Gastroesophageal sphincter (tissue), 4 donors: ENCODE measurements around the gene CDKN2AIP. TPM values are rescaled to one million over a fixed set of nuclear protein-coding genes. Genes with fewer than 3 reads are reported as not detected.

Experiments
- ATAC-seq: fragments of 150-250 bp; one replicate; pipeline ENCODE4 v1.9.1; 2016; ENCODE audit warnings: mild to moderate bottlenecking, moderate library complexity
- H3K27ac ChIP-seq, 4 donors: fragments of 200-600 bp; sonication (generic) in 3 of 4; 1 replicate in 3 of 4; 2 replicates in 1 of 4; pipeline ENCODE4 v1.5.1; 2016 to 2019
- H3K27me3 ChIP-seq: fragments of 200-600 bp; sonication (generic); one replicate; pipeline ENCODE4 v1.5.1; 2019
- H3K36me3 ChIP-seq, 2 donors: fragments of 200-600 bp; sonication (generic); one replicate each; pipeline ENCODE4 v1.5.1; 2019; ENCODE audit warnings: control low read depth in 1 of 2
- H3K4me1 ChIP-seq, 3 donors: fragments of 200-600 bp; sonication (generic); 1 replicate in 2 of 3; 2 replicates in 1 of 3; pipeline ENCODE4 v1.5.1; 2016 to 2019; ENCODE audit warnings: control low read depth in 2 of 3
- H3K4me3 ChIP-seq, 2 donors: fragments of 200-600 bp; sonication (generic); one replicate each; pipeline ENCODE4 v1.5.1; 2019; ENCODE audit warnings: mild to moderate bottlenecking in 1 of 2, moderate library complexity in 1 of 2
- H3K9me3 ChIP-seq, 3 donors: fragments of 200-600 bp; sonication (generic); one replicate each; pipeline ENCODE4 v1.5.1; 2017 to 2019; ENCODE audit warnings: control low read depth in 2 of 3
- CTCF ChIP-seq, 4 experiments: fragments of 200-600 bp in 2 of 4; fragments of 450-650 bp in 2 of 4; sonication (generic) in 1 of 4; IDR thresholded peaks; one replicate each; pipeline ENCODE4 v1.5.1; 2017 to 2019; ENCODE audit warnings: antibody characterized with exemption in 4 of 4, mild to moderate bottlenecking in 2 of 4, moderate library complexity in 2 of 4
- EP300 ChIP-seq: sonication (generic); formaldehyde crosslinking; IDR thresholded peaks from one replicate; pipeline ENCODE4 v1.6.1; 2017; ENCODE audit warnings: antibody characterized with exemption, mild to moderate bottlenecking
- POLR2A ChIP-seq, 2 donors: fragments of 450-650 bp; IDR thresholded peaks; one replicate each; pipeline ENCODE4 v1.6.1; 2017; ENCODE audit warnings: antibody characterized with exemption in 2 of 2, mild to moderate bottlenecking in 2 of 2, moderate library complexity in 1 of 2
- POLR2AphosphoS5 ChIP-seq: sonication (generic); formaldehyde crosslinking; IDR thresholded peaks from one replicate; pipeline ENCODE4 v1.6.1; 2017; ENCODE audit warnings: antibody characterized with exemption
- WGBS, 2 donors: methylation state at CpG; one replicate each; pipeline ENCODE4 v1.1.5; 2018; ENCODE audit warnings: low coverage in 1 of 2; 5-methylcytosine and 5-hydroxymethylcytosine counted together
- total RNA-seq, 4 donors: library from RNA; depleted of rRNA; stranded (reverse); fragments of >200 nt; gene quantifications; one replicate each; pipeline ENCODE4 v1.1.0, GENCODE V29; 2016

CDKN2AIP gene
- total RNA-seq, 4 donors from 2014 or later, result 25.5 to 31.6 (median 28.9) TPM

GRCh38 chr4:183424109-183424744, 20.2 kb upstream of the CDKN2AIP start:
- no peak for TF ChIP-seq CTCF (IDR thresholded peaks at IDR 0.05)
- no peak for TF ChIP-seq POLR2A (IDR thresholded peaks at IDR 0.05)
- no peak for TF ChIP-seq POLR2AphosphoS5
- no peak for TF ChIP-seq EP300
- Histone ChIP-seq H3K4me3 (no peak overlapping the region), H3K27ac (no peak overlapping the region), H3K4me1 (no peaks in the 10 kb centered on the region), H3K9me3 (no peaks in the 10 kb centered on the region), H3K36me3 (no peaks in the 10 kb centered on the region), H3K27me3 (no peaks in the 10 kb centered on the region)
- no peak for ATAC-seq
- 79 to 92% methylated on average over 4 to 5 of the region's 5 CpGs for WGBS, 2 donors

- no peak overlapping the region for H3K4me3 ChIP-seq
- no peak for TF ChIP-seq POLR2AphosphoS5
- TF ChIP-seq POLR2A (IDR thresholded peaks at IDR 0.05), result no peak
- no peak for TF ChIP-seq CTCF (IDR thresholded peaks at IDR 0.05)
- TF ChIP-seq EP300, result no peak
- no peak overlapping the region for H3K27ac ChIP-seq
- no peak for ATAC-seq
- 78 to 81% methylated on average over 4 to 6 of the region's 6 CpGs for WGBS, 2 donors
- no peaks in the 10 kb centered on the region for H3K36me3 ChIP-seq
- H3K4me1 ChIP-seq, result no peaks in the 10 kb centered on the region
- no peaks in the 10 kb centered on the region for H3K9me3 ChIP-seq
- no peaks in the 10 kb centered on the region for H3K27me3 ChIP-seq
Measured at GRCh38 chr4:183426507-183426906, 17.9 kb upstream of the CDKN2AIP start.

- ATAC-seq, result no peak
- no peaks in the 10 kb centered on the region for H3K4me1 ChIP-seq
- no peak overlapping the region for H3K27ac ChIP-seq
- WGBS, 2 donors, result 71 to 93% methylated on average over 1 to 5 of the region's 7 CpGs
- H3K4me3 ChIP-seq, result no peak overlapping the region
- H3K9me3 ChIP-seq, result no peaks in the 10 kb centered on the region
- TF ChIP-seq EP300, result no peak
- no peak for TF ChIP-seq POLR2A (IDR thresholded peaks at IDR 0.05)
- TF ChIP-seq CTCF (IDR thresholded peaks at IDR 0.05), result no peak
- TF ChIP-seq POLR2AphosphoS5, result no peak
- no peaks in the 10 kb centered on the region for H3K36me3 ChIP-seq
- H3K27me3 ChIP-seq, result no peaks in the 10 kb centered on the region
Measured at GRCh38 chr4:183429489-183429888, 14.9 kb upstream of the CDKN2AIP start.

GRCh38 chr4:183430317-183430993, 14.0 kb upstream of the CDKN2AIP start:
- ATAC-seq, result peak; percentile 36
- TF ChIP-seq POLR2A (IDR thresholded peaks at IDR 0.05) (no peak), POLR2AphosphoS5 (no peak), EP300 (no peak), CTCF (IDR thresholded peaks at IDR 0.05) (no peak)
- no peaks in the 10 kb centered on the region for H3K27me3 ChIP-seq
- no peaks in the 10 kb centered on the region for H3K36me3 ChIP-seq
- H3K9me3 ChIP-seq, result no peaks in the 10 kb centered on the region
- H3K27ac ChIP-seq, result no peak overlapping the region
- no peaks in the 10 kb centered on the region for H3K4me1 ChIP-seq
- 50% methylated on average over 10 of the region's 12 CpGs; no CpG with 5 or more reads in 1 of the 2 donors for WGBS, 2 donors
- no peak overlapping the region for H3K4me3 ChIP-seq

DNA sequence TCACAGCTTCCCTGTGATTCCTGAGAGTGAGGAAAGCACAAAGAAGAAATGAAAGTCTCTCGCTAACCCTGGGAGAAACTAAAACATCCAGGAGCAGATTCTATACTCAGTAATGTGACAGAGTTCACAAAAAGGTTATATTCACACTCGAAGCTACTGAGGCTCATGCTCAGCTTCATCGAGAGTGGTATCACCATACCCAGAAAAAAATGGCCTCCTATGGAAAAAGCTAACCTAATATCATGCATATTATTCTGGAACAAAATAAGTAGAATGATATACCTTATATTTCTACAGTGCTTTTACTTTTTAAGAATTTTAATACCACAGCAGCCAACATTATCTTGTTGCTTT, 13.5 kb upstream of the CDKN2AIP start:
- TF ChIP-seq POLR2AphosphoS5 (no peak), POLR2A (IDR thresholded peaks at IDR 0.05) (no peak), CTCF (IDR thresholded peaks at IDR 0.05) (no peak), EP300 (no peak)
- 28 to 49% methylated on average over 2 to 3 of the region's 3 CpGs for WGBS, 2 donors
- Histone ChIP-seq H3K27ac (no peak overlapping the region), H3K4me3 (no peak overlapping the region), H3K27me3 (no peaks in the 10 kb centered on the region), H3K36me3 (no peaks in the 10 kb centered on the region), H3K9me3 (no peaks in the 10 kb centered on the region), H3K4me1 (no peaks in the 10 kb centered on the region)
- ATAC-seq, result no peak
